NCI-H1436 (cell line): ENCODE data around the gene GPRIN1.
"Not testable (repeated sequence)": the region's sequence is repeated elsewhere in the genome, so short reads cannot be mapped to it uniquely, and the experiment has no call there.

Experiments
- DNase-seq: peaks from one replicate; lab custom pipeline; 2025; lab: John Stamatoyannopoulos, UW

Gene GPRIN1

DNA sequence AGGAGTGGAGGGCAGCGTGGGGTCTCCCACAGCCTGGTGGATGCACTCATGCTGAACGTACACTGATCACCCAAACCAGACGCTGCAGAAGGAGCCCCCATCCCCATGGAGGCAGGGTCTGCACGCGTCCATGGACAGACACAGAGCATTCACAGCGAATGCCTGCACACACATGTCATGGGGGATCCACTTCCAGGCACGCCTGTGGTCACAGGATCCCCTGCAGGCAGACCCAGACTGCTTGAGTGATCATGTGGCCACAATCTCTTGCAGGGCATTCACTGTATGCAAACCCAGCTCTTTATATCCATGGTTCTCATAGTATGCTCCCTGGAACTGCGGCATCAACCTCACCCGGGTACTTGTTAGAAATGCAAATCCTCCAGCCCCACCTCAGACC is 15.0 kb upstream of the GPRIN1 start:
- DNase-seq = no peak

DNA sequence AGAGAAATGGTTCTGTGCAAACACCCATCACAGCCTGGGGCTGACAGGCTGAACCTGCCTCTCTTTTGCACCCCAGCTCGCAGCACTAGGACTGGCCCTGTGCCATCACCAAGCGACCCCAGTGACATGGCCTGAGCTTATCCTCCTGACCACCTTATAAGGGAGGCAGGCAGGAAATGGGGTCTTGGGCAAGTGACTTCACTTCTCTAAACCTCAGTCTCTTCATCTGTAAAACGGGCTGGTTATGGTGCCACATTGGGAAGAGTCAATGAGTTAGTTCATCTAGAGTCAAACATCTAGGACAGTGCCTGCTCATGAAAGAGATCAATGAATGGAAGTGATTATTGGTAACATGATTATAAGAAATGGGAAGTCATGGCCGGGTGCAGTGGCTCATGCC is 14.2 kb upstream of the GPRIN1 start:
- no peak for DNase-seq

DNA sequence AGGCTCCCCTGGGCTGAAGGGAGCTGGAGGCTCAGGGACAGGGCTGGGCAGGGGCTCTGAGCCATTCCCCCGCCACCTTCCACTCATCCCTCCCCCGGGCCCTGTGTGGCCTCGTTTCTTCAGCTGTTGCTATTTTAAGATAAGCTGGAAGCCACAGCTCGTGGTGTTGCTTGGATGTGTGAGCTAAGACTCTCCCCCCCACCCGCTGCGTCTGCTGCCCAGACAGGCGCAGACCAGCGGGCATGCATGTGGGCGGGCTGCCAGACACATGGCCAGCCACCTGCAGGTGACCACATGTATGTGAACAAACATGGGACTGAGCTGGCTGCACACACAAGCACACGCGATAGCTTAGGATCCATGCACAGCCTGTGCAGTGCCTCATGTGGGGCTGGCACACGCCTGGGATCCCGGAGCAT is 11.7 kb upstream of the GPRIN1 start:
- no peak for DNase-seq

DNA sequence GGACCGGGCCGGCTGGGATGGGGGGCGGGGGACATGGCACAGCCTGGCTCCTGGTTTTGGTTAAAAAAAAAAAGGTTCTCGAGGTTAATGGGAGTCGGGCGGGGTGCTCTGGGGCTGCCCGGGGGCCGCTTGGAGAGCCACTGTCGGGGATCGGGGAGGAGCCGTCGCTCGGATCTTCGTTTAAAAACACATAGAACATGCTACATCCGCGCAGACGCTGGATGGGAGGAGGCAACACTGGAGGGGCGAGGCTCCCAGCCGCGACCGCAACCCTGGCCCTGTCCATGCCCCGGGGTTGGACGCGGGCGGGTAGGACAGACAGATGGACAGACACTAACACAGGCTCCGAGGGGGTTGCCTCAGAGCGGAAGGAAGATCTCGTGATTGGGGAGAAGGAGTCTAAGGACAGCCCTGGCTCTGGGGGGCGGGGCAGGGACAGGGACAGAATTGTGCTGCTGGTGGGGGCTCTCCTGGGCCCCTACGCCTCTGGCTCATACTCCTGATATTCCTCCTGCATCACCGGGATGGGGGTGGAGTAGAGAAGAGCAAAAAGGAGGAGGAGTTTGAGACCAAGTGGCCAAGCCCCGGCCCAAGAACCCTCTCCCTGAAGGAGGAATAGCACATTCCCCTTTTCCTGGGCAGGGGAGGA is 10.5 kb upstream of the GPRIN1 start:
- DNase-seq = no peak

DNA sequence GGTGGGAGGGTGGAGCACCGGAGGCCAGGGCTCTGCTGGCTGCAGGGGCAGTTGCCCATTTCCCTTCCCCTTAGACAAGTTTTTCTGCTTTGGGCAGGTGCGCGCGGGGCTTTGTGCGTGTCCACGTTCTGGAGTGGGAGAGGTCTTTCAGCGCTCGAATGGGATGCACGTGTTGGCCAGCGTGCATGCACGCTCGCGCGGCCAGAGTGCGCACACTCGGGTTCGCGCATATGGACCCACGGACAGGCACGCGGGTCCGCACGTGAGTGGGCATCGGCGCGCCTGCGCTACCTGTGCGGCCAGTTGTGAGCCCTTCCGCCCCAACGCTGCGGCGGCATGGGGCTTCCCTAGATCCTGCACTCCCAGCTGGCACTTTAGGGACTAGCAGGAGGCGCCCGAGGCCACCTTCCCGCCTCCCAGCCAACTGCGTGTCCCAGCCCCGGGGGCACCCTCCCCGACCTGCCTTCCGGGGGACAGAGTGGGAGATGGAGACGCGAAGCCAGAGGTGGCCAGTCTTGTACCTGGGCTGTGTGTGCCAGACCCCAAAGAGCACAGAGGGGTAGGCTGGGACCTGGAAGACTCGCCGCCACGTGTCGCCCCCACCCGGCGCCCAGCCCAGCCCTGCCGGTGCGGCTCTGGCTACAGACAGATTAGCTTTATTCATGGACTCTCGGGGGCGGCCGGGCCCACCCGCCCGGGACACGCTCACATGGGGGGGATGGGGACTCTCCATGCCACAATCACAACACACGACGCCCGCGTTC is 9.8 kb upstream of the GPRIN1 start:
- no peak for DNase-seq

DNA sequence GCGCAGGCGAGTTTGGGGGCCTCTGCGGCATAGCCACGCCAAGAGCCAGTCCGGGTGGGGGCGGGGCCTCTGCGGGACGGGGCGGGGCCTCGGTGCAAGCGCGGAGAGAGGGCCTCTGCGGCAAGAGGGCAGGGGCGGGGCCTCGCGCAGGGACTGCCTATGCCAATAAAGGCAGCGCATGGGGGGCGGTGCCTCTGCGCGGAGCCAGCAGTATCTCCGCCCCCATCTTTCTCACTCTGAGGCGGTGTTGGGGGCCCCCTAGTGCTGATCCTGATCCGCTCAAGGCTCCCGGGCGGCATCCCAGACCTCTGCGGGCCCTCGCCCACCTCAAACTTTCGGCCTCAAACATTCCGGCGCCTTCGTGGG is 9.2 kb upstream of the GPRIN1 start:
- DNase-seq = no peak

DNA sequence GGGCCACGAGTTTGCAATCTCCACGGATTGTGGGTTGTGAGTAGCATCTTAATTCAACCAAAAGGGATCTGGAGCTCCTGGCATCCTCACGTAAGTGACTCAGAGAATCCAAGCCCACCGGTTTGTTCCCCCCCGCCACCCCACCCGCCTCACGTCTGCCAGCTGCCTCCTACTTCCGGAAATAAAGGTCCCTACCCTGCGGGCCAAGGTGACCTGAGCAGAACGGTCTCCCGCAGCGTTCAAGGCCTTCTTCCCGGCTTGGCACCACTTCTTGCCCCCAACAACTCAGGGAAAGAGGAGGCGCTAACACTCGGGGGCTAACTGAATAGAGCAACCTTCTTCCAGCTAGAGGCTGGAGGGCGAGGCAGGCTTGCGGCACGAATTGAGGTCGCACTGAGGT is 8.8 kb upstream of the GPRIN1 start:
- DNase-seq = no peak

DNA sequence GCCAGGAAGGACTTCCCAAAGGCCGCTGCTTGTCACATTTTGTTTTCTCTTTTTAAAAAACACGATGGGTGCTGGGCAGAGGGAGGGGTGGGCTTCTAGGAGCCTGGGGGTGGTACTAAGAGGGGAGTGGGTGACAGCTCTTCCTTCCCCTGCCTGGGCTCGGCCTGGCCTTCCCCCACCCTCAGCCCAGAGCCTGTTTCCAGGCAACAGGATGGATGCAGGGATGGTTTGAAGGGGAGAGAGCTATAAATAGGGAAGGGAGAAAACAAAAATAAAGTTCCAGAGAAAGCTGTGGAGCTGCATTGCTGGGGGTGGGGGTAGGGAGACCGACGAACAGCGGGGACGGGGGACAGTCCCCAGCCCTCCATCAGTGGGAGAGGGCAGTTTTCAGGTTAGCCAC is 6.6 kb upstream of the GPRIN1 start:
- no peak for DNase-seq

DNA sequence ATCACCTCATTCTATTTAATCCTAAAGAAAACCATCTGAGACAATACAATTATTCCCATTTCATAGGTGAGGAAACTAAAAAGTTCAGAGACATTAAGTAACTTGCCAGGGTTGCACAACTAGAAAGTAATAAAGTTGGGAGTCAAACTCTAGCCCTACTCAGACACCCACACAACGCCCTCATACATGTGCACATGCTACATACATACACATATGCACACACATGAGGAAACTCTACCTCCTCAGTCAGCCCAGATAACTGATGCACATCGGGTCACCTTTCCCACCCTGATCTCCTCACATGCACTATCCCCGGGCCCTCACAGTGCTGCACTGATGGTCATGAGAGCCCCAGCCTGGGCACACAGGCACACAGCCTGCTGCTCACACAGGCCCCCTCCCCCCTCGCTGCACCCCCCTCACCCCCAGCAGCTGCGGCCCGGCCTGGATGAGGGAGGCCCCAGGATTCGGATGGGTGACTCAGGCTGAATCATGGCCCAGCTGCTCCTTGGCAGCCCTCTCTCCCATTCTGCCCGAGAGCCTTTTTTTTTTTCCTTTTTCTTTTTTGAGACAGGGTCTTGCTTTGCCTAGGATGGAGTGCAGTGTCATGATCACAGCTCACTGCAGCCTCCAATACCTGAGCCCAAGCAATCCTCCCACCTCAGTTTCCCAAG is 5.0 kb upstream of the GPRIN1 start:
- no peak for DNase-seq

DNA sequence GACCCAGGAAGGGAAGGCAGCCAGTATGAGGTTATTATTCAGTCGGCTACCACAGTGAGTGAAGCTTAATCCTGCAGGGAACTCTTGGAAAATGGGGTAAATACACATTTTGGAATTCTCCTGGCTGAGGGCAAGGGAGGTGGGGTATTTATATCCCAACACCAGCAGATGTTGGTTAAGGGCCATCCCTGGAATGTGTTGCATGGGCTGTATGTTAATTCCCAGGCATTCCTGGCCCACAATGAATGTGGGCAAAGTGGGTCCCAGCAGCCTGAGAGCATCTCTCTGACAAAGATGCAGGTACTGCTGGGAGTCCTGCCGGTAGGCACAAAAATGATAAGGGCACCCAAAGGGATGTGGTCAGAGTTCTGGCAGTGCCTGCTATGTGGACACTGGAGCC is 2.9 kb upstream of the GPRIN1 start:
- no peak for DNase-seq

DNA sequence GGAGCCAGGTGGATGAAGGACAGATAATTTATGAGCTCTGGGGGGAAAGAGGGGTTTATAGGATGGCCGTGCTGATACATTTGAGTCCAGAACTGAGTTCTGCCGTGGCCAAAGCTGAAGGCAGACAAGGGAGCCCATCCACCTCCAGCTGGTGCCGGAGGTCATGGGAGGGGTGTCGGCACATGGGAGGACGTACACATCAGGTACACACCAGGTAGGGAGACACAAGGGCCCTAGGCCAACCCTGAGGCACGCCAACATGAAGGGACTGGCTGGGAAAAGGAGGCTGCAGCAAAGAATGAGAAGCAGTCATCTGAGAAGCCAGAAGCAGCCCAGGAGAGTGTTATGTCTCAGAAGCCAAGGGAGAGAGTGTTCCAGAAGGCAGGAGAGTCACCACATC is 2.1 kb upstream of the GPRIN1 start:
- no peak for DNase-seq

DNA sequence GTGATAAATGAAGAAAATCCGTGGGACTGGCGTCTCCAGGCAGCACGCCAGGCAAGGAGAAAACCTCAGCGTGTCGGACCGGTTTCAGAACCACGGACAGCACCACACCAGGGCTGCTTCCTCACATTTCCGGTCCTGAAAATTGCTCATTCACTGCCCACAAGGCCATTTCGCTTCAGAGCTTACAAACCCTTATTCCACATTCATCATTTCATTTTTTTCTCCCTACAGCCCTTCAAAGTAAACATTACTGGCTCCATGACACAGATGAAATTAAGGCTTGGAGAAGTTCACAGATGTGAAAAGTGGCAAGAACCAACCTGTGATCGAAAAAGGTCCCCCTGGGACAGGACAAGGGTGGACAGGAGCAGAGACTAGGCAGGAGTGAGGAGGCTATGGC is 1.5 kb upstream of the GPRIN1 start:
- DNase-seq = no peak

DNA sequence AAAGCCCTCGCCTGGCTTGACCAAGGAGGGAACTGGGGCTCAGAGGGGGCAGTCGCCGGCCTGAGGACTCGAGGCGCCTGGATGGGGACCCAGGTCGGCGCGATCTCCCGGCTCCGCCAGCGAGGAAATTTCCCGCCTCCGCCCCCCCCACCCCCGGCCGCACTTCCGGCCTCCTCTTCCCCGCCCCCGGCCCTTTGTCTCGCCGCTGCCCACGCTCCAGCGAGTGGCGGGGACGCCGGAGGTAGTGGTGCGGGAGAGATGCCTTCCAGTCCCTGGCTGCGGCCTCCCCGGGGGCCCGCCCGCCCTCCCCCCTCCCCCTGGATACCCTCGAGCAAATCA is 448 bp upstream of the GPRIN1 start:
- no peak for DNase-seq

DNA sequence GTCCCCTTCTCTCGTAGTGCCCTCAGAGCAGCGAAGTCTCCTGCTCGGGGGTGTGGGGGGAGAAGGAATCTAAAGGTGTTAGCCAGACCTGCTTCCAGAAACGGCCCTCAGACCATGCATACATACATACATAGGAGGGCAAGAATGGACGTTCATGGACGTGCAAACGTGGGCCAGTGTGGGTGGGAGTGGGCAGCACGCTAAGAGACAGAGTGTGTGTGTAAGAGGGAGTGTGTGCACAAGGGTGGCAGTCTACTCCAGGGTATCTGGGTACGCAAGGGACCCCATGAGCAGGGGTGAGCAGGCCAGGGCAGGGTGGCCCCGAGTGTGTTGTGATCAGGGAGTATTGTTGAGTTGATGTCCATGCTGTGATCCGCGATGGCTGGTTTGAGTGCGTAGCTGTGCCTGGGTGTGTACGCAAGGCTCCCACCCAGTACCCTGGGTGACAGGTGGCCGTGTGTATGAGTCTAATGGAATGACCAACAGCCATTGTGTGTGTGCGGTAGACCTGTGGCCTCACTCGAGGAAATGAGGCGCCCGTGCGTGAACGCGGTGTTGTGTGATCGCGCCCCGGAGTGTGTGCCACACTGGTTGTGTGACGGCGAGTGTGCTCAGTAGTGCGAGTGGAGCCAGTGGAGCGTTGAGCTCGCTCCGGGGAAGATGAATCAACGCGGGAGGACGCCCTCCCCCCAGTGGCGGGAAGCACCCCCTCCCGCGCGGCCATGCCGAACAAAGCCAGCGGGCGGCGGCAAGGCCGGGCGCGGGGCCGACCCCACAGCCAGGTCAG is 826 bp downstream of the GPRIN1 start:
- DNase-seq = no peak

DNA sequence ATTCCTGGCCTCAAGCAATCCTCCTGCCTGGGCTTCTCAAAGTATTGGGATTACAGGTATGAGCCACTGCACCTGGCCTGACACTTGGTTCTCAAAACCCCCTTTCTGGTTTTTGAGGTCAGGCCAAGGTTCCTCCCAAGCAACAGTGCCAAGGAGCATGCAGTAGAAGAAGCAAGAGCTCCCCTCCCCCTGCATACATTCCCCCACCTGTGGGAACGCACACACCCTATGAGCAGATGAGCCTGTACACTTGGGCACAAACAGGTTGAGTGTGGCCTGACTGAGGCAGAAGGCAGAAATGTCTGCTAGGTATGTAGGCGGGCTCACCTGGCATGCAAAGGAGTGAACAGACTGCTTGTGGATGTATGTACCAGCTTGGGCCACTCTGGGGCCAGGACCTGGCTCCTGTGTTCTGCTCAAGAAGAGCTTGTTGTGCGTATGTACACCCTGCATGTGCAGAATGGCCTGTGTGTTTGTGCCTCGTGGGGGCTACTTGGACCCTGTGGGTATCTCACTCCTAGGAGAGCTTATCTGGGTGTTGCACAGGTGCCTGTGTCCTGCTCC is 1.7 kb downstream of the GPRIN1 start:
- no peak for DNase-seq

DNA sequence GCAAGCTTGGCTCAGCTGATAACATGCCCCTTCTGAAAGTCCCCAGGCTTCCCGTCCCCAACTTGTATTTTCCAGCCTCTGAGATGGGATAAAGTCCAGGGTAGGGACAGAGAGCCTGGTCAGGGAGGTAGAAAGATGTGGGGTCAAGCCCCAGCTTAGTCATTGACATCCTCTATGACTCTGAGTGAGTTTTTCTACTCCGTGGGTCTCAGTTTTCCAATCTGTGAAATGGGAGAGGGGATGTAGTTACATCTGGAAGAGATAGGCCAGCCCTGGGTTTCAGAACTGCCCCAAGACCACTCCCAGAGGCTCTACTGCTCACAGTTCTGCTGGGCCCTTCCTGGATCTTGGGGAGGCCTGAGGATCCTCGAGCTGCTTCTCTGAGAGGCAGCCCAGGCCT is 3.1 kb downstream of the GPRIN1 start:
- DNase-seq = no peak

DNA sequence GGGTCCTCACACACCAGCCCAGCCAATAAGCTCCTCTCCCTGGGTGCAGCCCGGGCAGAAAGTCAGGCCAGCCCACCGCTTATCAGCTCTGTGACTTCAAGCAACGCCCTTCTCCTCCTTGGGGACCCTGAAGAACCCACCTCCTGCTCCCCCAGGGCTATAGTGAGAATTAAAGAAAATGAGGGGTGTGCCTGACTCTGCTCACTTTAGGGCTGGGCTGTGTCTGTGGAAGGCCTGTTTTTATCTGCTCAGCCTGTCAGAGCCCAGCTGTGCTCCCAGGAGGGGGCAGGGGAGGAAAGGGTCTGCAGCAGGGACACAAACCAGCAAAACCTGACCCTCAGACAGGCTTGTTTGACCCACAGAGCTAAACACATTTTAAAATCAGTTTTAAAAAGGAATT is 3.9 kb downstream of the GPRIN1 start:
- DNase-seq = no peak

DNA sequence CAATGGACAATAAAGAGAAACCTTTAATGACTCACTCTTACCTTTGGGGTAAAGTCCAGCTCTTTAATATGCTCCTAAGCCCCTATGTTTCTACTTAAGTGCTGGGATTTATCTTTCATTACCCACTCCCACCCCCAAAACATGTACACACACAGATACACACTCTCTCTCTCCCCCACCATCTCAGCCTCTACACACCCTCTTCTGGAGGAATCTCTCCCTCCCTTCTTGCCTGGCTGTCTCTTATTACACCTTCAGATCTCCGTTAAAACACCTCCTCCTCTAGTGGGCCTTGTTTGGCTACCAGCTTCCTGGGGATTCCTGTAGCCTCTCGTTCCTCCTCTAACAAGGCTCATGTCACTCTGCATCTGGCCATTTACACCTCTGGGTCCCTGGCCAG is 6.9 kb downstream of the GPRIN1 start:
- no peak for DNase-seq

DNA sequence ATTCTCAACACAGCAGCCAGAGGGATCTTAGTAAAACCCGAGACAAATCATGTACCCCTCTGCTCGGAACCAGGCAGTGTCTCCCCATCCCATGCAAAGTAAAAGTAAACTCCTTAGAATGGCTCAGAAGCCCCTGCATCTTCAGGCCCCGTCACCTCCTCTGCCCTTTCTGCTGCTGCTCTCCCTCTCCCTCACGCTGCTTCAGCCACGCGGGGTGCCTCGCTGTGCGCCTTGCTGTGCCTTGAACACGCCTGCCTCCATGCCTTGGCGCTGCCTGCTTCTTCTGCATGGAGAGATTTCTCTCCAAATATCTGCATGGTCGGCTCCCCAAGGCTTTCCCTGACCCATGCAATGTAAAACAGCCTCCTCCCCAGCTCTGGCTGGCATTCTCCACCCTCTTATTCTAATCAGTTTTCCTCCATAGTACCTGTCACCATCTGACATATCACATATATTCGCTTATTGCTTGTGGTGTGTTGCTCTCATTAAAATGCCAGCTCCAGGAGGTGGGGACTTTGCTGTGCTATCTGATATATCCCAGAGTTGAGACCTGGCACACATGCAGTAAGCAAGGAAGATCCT is 8.0 kb downstream of the GPRIN1 start:
- DNase-seq = no peak

DNA sequence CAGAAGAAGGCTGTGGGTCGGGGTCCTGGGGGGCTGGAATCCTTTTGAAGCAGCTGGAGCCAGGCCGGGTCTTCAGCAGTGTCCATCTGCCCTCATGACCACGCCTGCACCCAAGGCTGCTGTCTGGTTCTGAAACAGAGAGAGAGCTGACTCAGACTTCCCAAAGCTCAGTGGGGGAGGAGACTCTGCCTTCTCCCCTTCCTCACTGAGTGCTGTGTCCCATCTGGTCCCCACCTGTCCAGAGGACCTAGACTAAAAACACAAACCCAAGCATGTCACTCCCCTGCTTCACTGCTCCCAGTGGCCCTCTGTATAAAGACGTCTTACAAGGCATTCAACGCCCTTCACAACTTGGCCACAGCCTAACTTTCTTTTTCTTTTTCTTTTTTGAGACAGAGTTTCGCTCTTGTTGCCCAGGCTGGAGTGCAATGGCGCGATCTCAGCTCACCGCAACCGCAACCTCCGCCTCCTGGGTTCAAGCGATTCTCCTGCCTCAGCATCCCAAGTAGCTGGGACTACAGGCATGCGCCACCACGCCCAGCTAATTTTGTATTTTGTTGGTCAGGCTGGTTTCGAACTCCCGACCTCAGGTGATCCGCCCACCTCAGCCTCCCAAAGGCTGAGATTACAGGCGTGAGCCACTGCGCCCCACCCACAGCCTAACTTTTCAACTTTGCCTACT is 10.1 kb downstream of the GPRIN1 start:
- DNase-seq = not testable (repeated sequence)
